Measurements from ENCODE around the gene BCAN. TPM values are rescaled to one million over a fixed set of nuclear protein-coding genes. Genes with fewer than 3 reads are reported as not detected.
"Not testable (repeated sequence)": the region's sequence is repeated elsewhere in the genome, so short reads cannot be mapped to it uniquely, and the experiment has no call there.

BCAN gene
- total RNA-seq, 4 donors from 2014 or later, result 0.54 to 1.1 TPM; not detected in 2

DNA sequence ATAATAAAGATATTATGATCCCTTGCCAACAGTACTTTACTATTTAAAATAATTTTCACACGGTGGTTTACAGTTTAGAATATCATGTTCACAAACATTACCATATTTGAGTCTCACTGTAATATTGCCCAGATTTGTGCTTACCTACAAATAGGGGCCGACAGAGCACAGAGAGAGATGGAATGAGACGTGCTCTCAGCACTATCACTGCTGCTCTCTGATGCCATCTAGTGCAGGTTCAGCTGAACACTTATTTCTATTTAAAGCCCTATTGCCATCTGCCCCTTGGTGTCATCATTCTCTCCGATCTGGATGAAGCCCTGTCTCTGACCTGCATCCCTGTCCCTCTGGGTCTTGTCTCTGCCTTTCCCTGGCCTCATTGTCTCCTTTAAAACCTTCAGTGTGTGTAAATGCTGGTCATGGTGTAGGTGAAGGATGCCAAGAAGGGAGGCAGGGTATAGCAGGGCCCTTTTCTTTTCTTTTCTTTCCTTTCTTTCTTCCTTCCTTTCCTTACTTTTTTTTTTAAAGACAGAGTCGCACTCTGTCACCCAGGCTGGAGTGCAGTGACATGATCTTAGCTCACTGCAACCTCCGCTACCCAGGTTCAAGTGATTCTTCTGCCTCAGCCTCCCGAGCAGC, 33.8 kb upstream of the BCAN start:
- no peaks in the 10 kb centered on the region for H3K36me3 ChIP-seq
- no peaks in the 10 kb centered on the region for H3K4me1 ChIP-seq
- peak; percentile 51 to 57 for DNase-seq
- H3K4me3 ChIP-seq (replicated peaks in 1 of 3), result no peak overlapping the region
- WGBS, 2 donors, result 20 to 28% methylated on average over 7 of the region's 7 CpGs
- intact Hi-C loops (cut with DNase I), result loop anchor here (2.0 to 5.0 kb wide), 2 partner anchors 155 to 221 kb away; no protein-coding TSS in a partner anchor
- TF ChIP-seq POLR2A (IDR thresholded peaks at IDR 0.05), result no peak
- TF ChIP-seq, protein P1, sequence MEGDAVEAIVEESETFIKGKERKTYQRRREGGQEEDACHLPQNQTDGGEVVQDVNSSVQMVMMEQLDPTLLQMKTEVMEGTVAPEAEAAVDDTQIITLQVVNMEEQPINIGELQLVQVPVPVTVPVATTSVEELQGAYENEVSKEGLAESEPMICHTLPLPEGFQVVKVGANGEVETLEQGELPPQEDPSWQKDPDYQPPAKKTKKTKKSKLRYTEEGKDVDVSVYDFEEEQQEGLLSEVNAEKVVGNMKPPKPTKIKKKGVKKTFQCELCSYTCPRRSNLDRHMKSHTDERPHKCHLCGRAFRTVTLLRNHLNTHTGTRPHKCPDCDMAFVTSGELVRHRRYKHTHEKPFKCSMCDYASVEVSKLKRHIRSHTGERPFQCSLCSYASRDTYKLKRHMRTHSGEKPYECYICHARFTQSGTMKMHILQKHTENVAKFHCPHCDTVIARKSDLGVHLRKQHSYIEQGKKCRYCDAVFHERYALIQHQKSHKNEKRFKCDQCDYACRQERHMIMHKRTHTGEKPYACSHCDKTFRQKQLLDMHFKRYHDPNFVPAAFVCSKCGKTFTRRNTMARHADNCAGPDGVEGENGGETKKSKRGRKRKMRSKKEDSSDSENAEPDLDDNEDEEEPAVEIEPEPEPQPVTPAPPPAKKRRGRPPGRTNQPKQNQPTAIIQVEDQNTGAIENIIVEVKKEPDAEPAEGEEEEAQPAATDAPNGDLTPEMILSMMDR (IDR thresholded peaks at IDR 0.05), result peak in 5 of 6 experiments; percentile 34 to 89 (median 82)
- H3K27me3 ChIP-seq, result no peaks in the 10 kb centered on the region
- H3K27ac ChIP-seq, result no peak overlapping the region
- H3K9me3 ChIP-seq, result no peaks in the 10 kb centered on the region

DNA sequence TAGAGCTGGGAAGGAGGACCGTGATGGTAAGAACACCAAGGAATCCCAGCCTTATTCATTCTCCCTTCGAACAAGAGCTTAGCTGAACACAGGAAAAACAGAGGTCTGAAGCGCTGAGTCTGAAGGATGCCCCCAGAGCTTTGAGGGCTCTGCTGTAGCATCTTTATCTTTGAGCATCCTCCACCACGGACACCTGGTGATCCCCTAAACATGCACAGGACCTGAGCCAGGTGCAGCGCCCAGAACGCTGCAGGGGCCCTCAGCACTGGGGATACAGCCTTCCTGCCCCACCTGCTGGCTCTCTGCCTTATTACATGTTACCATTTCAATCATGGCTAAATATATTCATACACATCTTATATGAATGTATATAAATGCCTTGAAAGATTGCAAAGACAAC, 32.9 kb upstream of the BCAN start:
- DNase-seq, result no peak
- WGBS, 2 donors, result 39 to 40% methylated on average over 6 of the region's 6 CpGs
- intact Hi-C loops (cut with DNase I), result loop anchor here (2.0 to 5.0 kb wide), 2 partner anchors 156 to 222 kb away; no protein-coding TSS in a partner anchor
- Histone ChIP-seq H3K36me3 (no peaks in the 10 kb centered on the region), H3K4me1 (no peaks in the 10 kb centered on the region), H3K27me3 (no peaks in the 10 kb centered on the region), H3K27ac (no peak overlapping the region), H3K9me3 (no peaks in the 10 kb centered on the region), H3K4me3 (replicated peaks in 1 of 3) (no peak overlapping the region)
- no peak for TF ChIP-seq POLR2A (IDR thresholded peaks at IDR 0.05)
- TF ChIP-seq, protein P1 (IDR thresholded peaks at IDR 0.05), result peak in 2 of 6 experiments; percentile 12 to 23

DNA sequence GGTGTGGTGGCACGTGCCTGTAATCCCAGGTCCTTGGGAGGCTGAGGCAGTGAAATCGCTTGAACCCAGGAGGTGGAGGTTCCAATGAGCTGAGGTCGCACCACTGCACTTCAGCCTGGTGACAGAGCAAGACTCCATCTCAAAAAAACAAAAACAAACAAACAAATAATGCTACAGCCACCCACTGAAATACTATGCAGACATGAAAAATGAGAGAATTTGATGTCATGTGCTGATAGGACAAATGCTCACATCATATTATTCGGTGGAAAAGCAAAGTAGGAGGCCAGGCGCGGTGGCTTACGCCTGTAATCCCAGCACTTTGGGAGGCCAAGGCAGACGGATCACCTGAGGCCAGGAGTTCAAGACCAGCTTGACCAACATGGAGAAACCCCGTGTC, 31.8 kb upstream of the BCAN start:
- H3K36me3 ChIP-seq; H3K27me3 ChIP-seq; H3K9me3 ChIP-seq; H3K4me1 ChIP-seq; DNase-seq; intact Hi-C loops (cut with DNase I); H3K4me3 ChIP-seq (replicated peaks in 1 of 3); H3K27ac ChIP-seq: not testable (repeated sequence)
- WGBS, 2 donors, result 87 to 88% methylated on average over 9 of the region's 9 CpGs

DNA sequence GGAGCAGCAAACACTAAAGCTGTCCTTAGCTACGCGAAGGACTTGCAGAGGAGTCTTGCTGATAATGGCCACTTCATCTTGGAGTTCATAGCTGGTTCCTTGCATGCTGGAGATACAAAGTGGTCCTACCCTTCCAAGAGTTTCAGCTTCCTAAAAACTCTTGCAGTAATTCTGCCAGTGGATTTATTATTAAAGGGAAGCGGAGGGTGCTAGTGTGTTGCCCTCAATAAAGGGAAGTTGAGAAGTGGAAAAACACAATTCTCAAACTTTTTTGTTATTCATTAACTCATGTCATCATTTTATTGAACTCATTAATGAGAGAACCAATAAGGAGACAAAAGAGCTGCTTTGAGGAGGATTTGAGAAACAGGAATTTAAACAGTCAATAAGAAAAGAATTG, 29.3 kb upstream of the BCAN start:
- no peaks in the 10 kb centered on the region for H3K4me1 ChIP-seq
- H3K9me3 ChIP-seq, result no peaks in the 10 kb centered on the region
- no peak for DNase-seq
- no peaks in the 10 kb centered on the region for H3K36me3 ChIP-seq
- TF ChIP-seq, protein P1 (IDR thresholded peaks at IDR 0.05), result no peak
- no peak for TF ChIP-seq POLR2A (IDR thresholded peaks at IDR 0.05)
- 55 to 66% methylated on average over 3 of the region's 3 CpGs for WGBS, 2 donors
- H3K4me3 ChIP-seq (replicated peaks in 1 of 3), result no peak overlapping the region
- H3K27ac ChIP-seq, result no peak overlapping the region
- intact Hi-C loops (cut with DNase I), result no loop called here
- H3K27me3 ChIP-seq, result no peaks in the 10 kb centered on the region

DNA sequence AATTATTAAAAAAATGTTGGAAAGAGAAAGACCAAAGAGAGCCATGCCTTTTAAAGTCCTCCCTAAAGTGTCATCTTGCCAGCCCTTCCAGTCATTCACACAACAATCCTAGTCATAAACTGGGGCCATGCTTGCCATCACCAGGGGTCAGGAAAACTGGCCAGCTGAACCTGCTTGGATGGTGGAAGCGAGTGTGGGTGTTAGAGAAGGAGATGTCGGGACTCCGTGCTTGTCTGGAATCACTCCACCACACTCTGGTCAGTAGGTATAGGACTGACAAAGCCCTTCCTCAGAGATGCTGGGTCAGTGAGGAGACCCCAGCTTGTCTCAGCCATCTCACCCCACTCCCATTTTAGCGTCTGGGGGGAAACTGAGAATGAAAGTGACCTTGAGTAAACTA, 26.0 kb upstream of the BCAN start:
- WGBS, 2 donors, result 31 to 51% methylated on average over 4 of the region's 4 CpGs
- no peaks in the 10 kb centered on the region for H3K36me3 ChIP-seq
- H3K9me3 ChIP-seq, result no peaks in the 10 kb centered on the region
- TF ChIP-seq POLR2A (IDR thresholded peaks at IDR 0.05), result no peak
- TF ChIP-seq, protein P1 (IDR thresholded peaks at IDR 0.05), result no peak
- intact Hi-C loops (cut with DNase I), result no loop called here
- H3K4me3 ChIP-seq (replicated peaks in 1 of 3), result no peak overlapping the region
- DNase-seq, result no peak
- H3K27me3 ChIP-seq, result no peaks in the 10 kb centered on the region
- peak overlapping the region in 1 of 3 donors; percentile 27 for H3K27ac ChIP-seq
- H3K4me1 ChIP-seq, result no peaks in the 10 kb centered on the region
